Stomach (tissue), 9 donors: Measurements from ENCODE around the gene CAMK2B. TPM values are rescaled to one million over a fixed set of nuclear protein-coding genes. Genes with fewer than 3 reads are reported as not detected.

Experiments
- DNase-seq, 2 donors: peaks; one replicate each; pipeline versions ENCODE4 v3.0.0 to v3.0.0-alpha.2; 2013 to 2019
- H3K27ac ChIP-seq, 5 donors: fragments of 200-600 bp in 4 of 5; sonication (generic) in 4 of 5; one replicate each; pipeline ENCODE4 v1.5.1; 2013 to 2019; ENCODE audit warnings: mild to moderate bottlenecking in 1 of 5, moderate library complexity in 1 of 5
- H3K27me3 ChIP-seq, 3 donors: fragments of 200-600 bp; sonication (generic); one replicate each; pipeline ENCODE4 v1.5.1; 2017 to 2019; ENCODE audit warnings: mixed run types in 1 of 3
- H3K36me3 ChIP-seq, 4 donors: fragments of 200-600 bp; sonication (generic); 1 replicate in 3 of 4; 2 replicates in 1 of 4; pipeline ENCODE4 v1.5.1; 2016 to 2019
- H3K4me1 ChIP-seq, 4 donors: fragments of 200-600 bp; sonication (generic); one replicate each; pipeline ENCODE4 v1.5.1; 2016 to 2019
- H3K4me3 ChIP-seq, 4 donors: fragments of 200-600 bp; sonication (generic) in 3 of 4; one replicate each; pipeline ENCODE4 v1.5.1; 2016 to 2019; ENCODE audit warnings: mild to moderate bottlenecking in 1 of 4
- H3K9me3 ChIP-seq, 4 donors: fragments of 200-600 bp; sonication (generic); one replicate each; pipeline ENCODE4 v1.5.1; 2016 to 2019
- EP300 ChIP-seq: sonication (generic); formaldehyde crosslinking; IDR thresholded peaks from one replicate; pipeline ENCODE4 v1.6.1; 2017; ENCODE audit warnings: antibody characterized with exemption
- POLR2A ChIP-seq, 4 donors: fragments of 450-650 bp; IDR thresholded peaks; one replicate each; pipeline ENCODE4 v1.6.1; 2016; ENCODE audit warnings: antibody characterized with exemption in 4 of 4, control low read depth in 2 of 4, mild to moderate bottlenecking in 1 of 4, moderate library complexity in 1 of 4
- POLR2AphosphoS5 ChIP-seq, 3 donors: sonication (generic); formaldehyde crosslinking; IDR thresholded peaks; one replicate each; pipeline ENCODE4 v1.6.1; 2016; ENCODE audit warnings: antibody characterized with exemption in 3 of 3
- WGBS, 5 donors: extraction: QIAGEN DNeasy Blood & Tissue Kit in 3 of 5; methylation state at CpG; one replicate each; pipeline versions ENCODE4 v1.1.5 to v1.1.7; 2013 to 2018; 5-methylcytosine and 5-hydroxymethylcytosine counted together
- intact Hi-C: fragments of 100-400 bp; cut with DNase I; formaldehyde crosslinking; loops from one replicate; pipeline ENCODE4 v1.15.1; 2023; ENCODE audit warnings: low total_unique reads
- polyA plus RNA-seq, 3 donors: library from polyadenylated mRNA; stranded (reverse); fragments of 200-250 nt; gene quantifications; one replicate each; pipeline ENCODE4 v1.2.3, GENCODE V29; 2013
- total RNA-seq, 5 donors: library from RNA; depleted of rRNA; stranded (reverse); fragments of >200 nt; gene quantifications; one replicate each; pipeline versions ENCODE4 v1.1.0 to v1.2.3, GENCODE V29; 2014 to 2016
- TF ChIP-seq, protein P1 (sequence below), 7 experiments: fragments of 450-650 bp in 4 of 7; fragments of 200-600 bp in 3 of 7; sonication (generic) in 3 of 7; IDR thresholded peaks; one replicate each; pipeline ENCODE4 v1.5.1; 2016 to 2019; ENCODE audit warnings: antibody characterized with exemption in 7 of 7, control low read depth in 2 of 7, mild to moderate bottlenecking in 1 of 7
- donor health status: healthy with polysubstance abuse.
- donor health status: Bipolar disorder and iron deficiency.
- donor health status: healthy.

Gene CAMK2B
- total and polyA plus RNA-seq, 8 donors: 0.92 to 28.4 (median 5.4) TPM; not detected in 2

GRCh38 chr7:44215531-44215930 lies 109.9 kb downstream of the CAMK2B start:
- intact Hi-C loops: no loop called here
- Histone ChIP-seq H3K36me3 (peaks cover 27 to 42% (median 36%) of the 10 kb centered on the region in 4 donors), H3K4me3 (no peak overlapping the region), H3K27ac (no peak overlapping the region), H3K4me1 (no peaks in the 10 kb centered on the region), H3K27me3 (no peaks in the 10 kb centered on the region), H3K9me3 (peaks cover 0 to 6% (median 2%) of the 10 kb centered on the region in 4 donors)
- WGBS, 5 donors: 70 to 88% (median 81%) methylated on average over 3 to 7 of the region's 7 CpGs
- DNase-seq: no peak
- TF ChIP-seq EP300: no peak
- TF ChIP-seq POLR2AphosphoS5 (IDR thresholded peaks at IDR 0.05): no peak
- TF ChIP-seq POLR2A (IDR thresholded peaks at IDR 0.05): no peak
- TF ChIP-seq, protein P1, sequence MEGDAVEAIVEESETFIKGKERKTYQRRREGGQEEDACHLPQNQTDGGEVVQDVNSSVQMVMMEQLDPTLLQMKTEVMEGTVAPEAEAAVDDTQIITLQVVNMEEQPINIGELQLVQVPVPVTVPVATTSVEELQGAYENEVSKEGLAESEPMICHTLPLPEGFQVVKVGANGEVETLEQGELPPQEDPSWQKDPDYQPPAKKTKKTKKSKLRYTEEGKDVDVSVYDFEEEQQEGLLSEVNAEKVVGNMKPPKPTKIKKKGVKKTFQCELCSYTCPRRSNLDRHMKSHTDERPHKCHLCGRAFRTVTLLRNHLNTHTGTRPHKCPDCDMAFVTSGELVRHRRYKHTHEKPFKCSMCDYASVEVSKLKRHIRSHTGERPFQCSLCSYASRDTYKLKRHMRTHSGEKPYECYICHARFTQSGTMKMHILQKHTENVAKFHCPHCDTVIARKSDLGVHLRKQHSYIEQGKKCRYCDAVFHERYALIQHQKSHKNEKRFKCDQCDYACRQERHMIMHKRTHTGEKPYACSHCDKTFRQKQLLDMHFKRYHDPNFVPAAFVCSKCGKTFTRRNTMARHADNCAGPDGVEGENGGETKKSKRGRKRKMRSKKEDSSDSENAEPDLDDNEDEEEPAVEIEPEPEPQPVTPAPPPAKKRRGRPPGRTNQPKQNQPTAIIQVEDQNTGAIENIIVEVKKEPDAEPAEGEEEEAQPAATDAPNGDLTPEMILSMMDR (IDR thresholded peaks at IDR 0.05): no peak

GRCh38 chr7:44213877-44214388 lies 111.5 kb downstream of the CAMK2B start:
- H3K4me1 ChIP-seq: no peaks in the 10 kb centered on the region
- DNase-seq: no peak
- 73 to 88% (median 78%) methylated on average over 6 to 9 of the region's 9 CpGs for WGBS, 5 donors
- peaks cover 0 to 4% (median 2%) of the 10 kb centered on the region in 4 donors for H3K9me3 ChIP-seq
- TF ChIP-seq POLR2AphosphoS5 (IDR thresholded peaks at IDR 0.05): no peak
- TF ChIP-seq, protein P1 (IDR thresholded peaks at IDR 0.05): no peak
- TF ChIP-seq EP300: no peak
- no peak for TF ChIP-seq POLR2A (IDR thresholded peaks at IDR 0.05)
- intact Hi-C loops: no loop called here
- H3K36me3 ChIP-seq: peaks cover 40 to 58% (median 52%) of the 10 kb centered on the region in 4 donors
- no peaks in the 10 kb centered on the region for H3K27me3 ChIP-seq
- no peak overlapping the region for H3K4me3 ChIP-seq
- H3K27ac ChIP-seq: no peak overlapping the region

DNA sequence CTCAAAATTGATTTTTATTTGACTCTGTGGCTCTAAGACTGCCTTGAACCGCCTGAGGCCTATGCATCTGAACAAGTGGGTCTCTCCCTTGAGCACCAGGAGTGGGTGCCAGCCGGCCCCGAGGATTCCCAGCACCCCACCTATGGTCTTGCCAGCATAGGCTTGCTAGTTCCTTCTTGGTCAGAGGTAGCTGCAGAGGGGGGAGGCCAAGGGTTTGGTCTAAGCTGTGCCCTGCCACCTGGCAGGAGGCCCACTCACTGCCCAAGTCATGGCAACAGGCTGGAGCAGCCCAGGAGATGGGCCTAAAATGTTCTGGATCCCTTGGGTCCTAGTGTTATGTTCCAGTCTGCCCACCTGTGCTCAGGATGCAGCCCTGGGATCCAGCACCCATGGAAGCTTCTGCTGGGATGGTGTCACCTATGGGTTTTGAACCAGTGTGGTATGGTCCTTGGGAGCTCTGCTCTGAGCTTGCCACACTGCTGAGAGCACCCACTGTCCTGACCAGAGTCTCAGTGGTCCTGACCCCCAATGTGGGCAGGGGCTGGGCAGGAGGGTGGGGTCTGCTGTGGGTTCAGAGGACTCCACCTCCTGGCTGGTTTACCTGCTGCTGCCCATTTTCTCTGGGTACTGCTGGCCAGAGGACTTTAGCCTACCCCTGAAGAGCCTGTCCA lies 112.1 kb downstream of the CAMK2B start:
- no peak overlapping the region for H3K27ac ChIP-seq
- no peak for DNase-seq
- intact Hi-C loops: no loop called here
- TF ChIP-seq POLR2A (IDR thresholded peaks at IDR 0.05): no peak
- no peak for TF ChIP-seq POLR2AphosphoS5 (IDR thresholded peaks at IDR 0.05)
- TF ChIP-seq, protein P1 (IDR thresholded peaks at IDR 0.05): no peak
- TF ChIP-seq EP300: no peak
- peaks cover 45 to 64% (median 58%) of the 10 kb centered on the region in 4 donors for H3K36me3 ChIP-seq
- H3K27me3 ChIP-seq: no peaks in the 10 kb centered on the region
- no peak overlapping the region for H3K4me3 ChIP-seq
- H3K4me1 ChIP-seq: no peaks in the 10 kb centered on the region
- H3K9me3 ChIP-seq: no peaks in the 10 kb centered on the region
- WGBS, 5 donors: 85 to 100% (median 88%) methylated on average over 3 of the region's 3 CpGs; no CpG with 5 or more reads in 1 of the 5 donors

DNA sequence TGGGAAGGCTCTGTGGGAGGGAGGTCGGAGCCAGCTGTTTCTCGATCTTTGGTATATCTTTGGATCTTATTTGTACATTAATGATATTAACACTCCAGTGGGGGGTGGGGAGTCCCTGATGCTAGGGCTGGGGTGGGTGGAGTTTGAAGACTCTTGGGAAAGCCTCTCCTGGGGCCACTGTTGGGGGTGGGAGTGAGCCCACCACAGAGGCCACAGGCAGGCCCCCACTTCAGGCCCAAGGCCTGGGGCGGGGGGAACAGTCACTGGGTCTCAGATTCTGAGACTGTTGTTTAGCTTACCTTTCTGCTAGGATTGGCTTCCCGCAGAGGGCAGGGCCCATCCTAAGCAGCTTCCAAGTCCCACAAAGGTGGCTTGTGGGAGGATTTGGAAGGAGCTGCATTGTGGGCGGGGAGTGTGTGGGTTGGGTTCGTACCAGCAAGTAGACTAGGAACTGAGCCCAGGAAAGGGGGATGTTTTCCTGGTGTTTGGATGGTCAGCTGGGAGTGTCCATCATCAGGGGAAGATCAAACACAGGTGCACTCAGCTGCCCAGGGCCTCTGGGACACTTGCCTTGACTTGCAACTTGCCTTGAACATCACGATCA lies 112.7 kb downstream of the CAMK2B start:
- 76 to 85% (median 78%) methylated on average over 7 of the region's 7 CpGs for WGBS, 5 donors
- no peak for DNase-seq

More for the DNA sequence above, 112.7 kb downstream of the CAMK2B start:
- Histone ChIP-seq H3K4me1 (no peaks in the 10 kb centered on the region), H3K36me3 (peaks cover 52 to 71% (median 65%) of the 10 kb centered on the region in 4 donors), H3K27ac (no peak overlapping the region), H3K4me3 (no peak overlapping the region), H3K27me3 (no peaks in the 10 kb centered on the region), H3K9me3 (no peaks in the 10 kb centered on the region)
- intact Hi-C loops: no loop called here
- no peak for TF ChIP-seq POLR2AphosphoS5 (IDR thresholded peaks at IDR 0.05)
- TF ChIP-seq, protein P1 (IDR thresholded peaks at IDR 0.05): no peak
- TF ChIP-seq POLR2A (IDR thresholded peaks at IDR 0.05): no peak
- TF ChIP-seq EP300: no peak
